ENCODE measurements around the gene RYR1. TPM values are rescaled to one million over a fixed set of nuclear protein-coding genes. Genes with fewer than 3 reads are reported as not detected.

Gene RYR1
- total and polyA plus RNA-seq, 10 of the 15 experiments (the other 5 are each of a cell fraction or from before 2014, with no cell fraction given) = under 0.01 to 0.32 (median 0.07) TPM; not detected in 1

DNA sequence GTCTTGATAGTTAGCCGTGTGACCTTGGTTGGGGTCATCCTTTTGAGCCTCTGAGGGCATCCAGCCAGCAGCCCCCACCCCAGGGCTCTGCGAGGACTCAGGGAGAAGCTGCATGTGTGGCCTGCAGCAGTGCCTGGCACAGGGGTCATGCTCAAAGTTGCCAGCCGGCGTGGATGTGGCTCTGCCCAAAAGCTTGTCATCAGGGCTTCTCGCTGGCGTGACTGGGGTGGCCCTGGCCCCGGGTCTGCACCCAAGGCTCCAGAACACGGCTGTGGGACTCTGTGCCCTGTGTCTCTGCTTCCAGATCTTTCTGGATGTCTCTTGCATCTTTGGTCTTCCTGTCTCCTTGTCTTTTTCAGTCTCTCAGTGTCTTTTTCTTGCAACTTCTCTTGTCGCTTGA, 90.9 kb downstream of the RYR1 start:
- Histone ChIP-seq H3K36me3 (ENCODE audit: control insufficient read depth in 2 of 2, insufficient read depth in 2 of 2, low read length in 1 of 2) (no peaks in the 10 kb centered on the region), H2AFZ (ENCODE audit: control insufficient read depth, low read depth, low read length) (no peak overlapping the region), H3K9ac (ENCODE audit: control insufficient read depth, insufficient read depth, low read length) (no peak overlapping the region), H3K79me2 (ENCODE audit: control insufficient read depth, insufficient read depth, low read length) (no peaks in the 10 kb centered on the region), H3K27me3 (replicated peaks in 1 of 2; ENCODE audit: control insufficient read depth in 2 of 2, insufficient read depth in 2 of 2, low read length in 1 of 2) (no peaks in the 10 kb centered on the region), H3K9me3 (replicated peaks; ENCODE audit: control insufficient read depth, insufficient read depth, low read length) (no peaks in the 10 kb centered on the region), H3K4me2 (ENCODE audit: control insufficient read depth, insufficient read depth) (no peak overlapping the region), H3K4me3 (no peak overlapping the region), H3K4me1 (ENCODE audit: control insufficient read depth, insufficient read depth, low read length) (no peaks in the 10 kb centered on the region), H4K20me1 (ENCODE audit: control insufficient read depth, insufficient read depth) (no peaks in the 10 kb centered on the region), H3K27ac (ENCODE audit: control insufficient read depth, insufficient read depth) (no peak overlapping the region)
- ChIA-PET RAD21 (ENCODE audit: unreplicated experiment) (interaction anchor here (0.7 kb wide), 1 partner anchor 164 kb away, joined by 3 read pairs; no protein-coding TSS in a partner anchor), CTCF (no interaction called here), SMC1A (ENCODE audit: uncharacterized antibody, unreplicated experiment) (no interaction called here), POLR2A (no interaction called here)
- in situ Hi-C loops (cut with MboI) (no loop called here), intact Hi-C loops (cut with micrococcal nuclease; ENCODE audit: unreplicated experiment) (no loop called here)
- BruUV-seq (replicated peaks) = no TSS peak
- FAIRE-seq (no peak), DNase-seq (ENCODE audit: low read depth, low spot score) (no peak), ATAC-seq (no peak)
- TF ChIP-seq, protein P1, sequence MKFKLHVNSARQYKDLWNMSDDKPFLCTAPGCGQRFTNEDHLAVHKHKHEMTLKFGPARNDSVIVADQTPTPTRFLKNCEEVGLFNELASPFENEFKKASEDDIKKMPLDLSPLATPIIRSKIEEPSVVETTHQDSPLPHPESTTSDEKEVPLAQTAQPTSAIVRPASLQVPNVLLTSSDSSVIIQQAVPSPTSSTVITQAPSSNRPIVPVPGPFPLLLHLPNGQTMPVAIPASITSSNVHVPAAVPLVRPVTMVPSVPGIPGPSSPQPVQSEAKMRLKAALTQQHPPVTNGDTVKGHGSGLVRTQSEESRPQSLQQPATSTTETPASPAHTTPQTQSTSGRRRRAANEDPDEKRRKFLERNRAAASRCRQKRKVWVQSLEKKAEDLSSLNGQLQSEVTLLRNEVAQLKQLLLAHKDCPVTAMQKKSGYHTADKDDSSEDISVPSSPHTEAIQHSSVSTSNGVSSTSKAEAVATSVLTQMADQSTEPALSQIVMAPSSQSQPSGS (IDR thresholded peaks at IDR 0.05; ENCODE audit: low read length) = no peak
- WGBS (ENCODE audit: insufficient coverage, insufficient replicate concordance, low lambda C conversion rate, missing lambda C conversion rate) = 50% methylated on average over 9 of the region's 9 CpGs

DNA sequence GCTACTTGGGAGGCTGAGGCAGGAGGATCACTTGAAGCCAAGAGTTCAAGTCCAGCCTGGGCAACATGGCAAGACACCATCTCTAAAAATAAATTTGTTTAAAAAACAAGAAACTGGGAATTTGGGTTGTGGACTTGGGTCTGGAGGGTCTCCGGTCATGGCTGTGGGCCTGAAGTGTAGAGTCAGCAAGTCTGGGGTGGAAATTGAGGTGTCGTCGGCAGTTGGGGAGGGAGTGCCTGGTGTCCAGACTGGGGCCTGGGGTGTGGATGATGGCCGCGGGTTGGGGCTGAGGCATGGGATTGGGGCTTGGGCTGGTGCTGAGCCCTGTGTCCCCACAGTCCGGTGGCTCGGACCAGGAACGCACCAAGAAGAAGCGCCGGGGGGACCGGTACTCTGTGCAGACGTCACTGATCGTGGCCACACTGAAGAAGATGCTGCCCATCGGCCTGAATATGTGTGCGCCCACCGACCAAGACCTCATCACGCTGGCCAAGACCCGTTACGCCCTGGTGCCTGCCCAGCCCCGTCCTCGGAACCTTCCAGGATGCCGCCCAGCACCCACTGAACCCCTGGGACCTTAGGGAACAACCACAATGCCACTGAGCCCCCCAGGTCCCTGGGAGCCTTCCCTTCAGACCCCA, 91.6 kb downstream of the RYR1 start:
- H3K4me1 ChIP-seq (ENCODE audit: control insufficient read depth, insufficient read depth, low read length) = no peaks in the 10 kb centered on the region
- ChIA-PET CTCF (no interaction called here), RAD21 (ENCODE audit: unreplicated experiment) (no interaction called here), POLR2A (no interaction called here), SMC1A (ENCODE audit: uncharacterized antibody, unreplicated experiment) (no interaction called here)
- no peak overlapping the region for H3K27ac ChIP-seq (ENCODE audit: control insufficient read depth, insufficient read depth)
- no peak overlapping the region for H3K4me3 ChIP-seq
- in situ Hi-C loops (cut with MboI) (no loop called here), intact Hi-C loops (cut with micrococcal nuclease; ENCODE audit: unreplicated experiment) (no loop called here)
- no peak overlapping the region for H2AFZ ChIP-seq (ENCODE audit: control insufficient read depth, low read depth, low read length)
- ATAC-seq (no peak), FAIRE-seq (no peak), DNase-seq (ENCODE audit: low read depth, low spot score) (no peak)
- no peaks in the 10 kb centered on the region for H3K36me3 ChIP-seq (ENCODE audit: control insufficient read depth in 2 of 2, insufficient read depth in 2 of 2, low read length in 1 of 2)
- H4K20me1 ChIP-seq (ENCODE audit: control insufficient read depth, insufficient read depth) = no peaks in the 10 kb centered on the region
- no TSS peak for BruUV-seq (replicated peaks)
- no peak overlapping the region for H3K9ac ChIP-seq (ENCODE audit: control insufficient read depth, insufficient read depth, low read length)
- no peaks in the 10 kb centered on the region for H3K9me3 ChIP-seq (replicated peaks; ENCODE audit: control insufficient read depth, insufficient read depth, low read length)
- no peaks in the 10 kb centered on the region for H3K79me2 ChIP-seq (ENCODE audit: control insufficient read depth, insufficient read depth, low read length)
- H3K27me3 ChIP-seq (replicated peaks in 1 of 2; ENCODE audit: control insufficient read depth in 2 of 2, insufficient read depth in 2 of 2, low read length in 1 of 2) = no peaks in the 10 kb centered on the region
- no peak overlapping the region for H3K4me2 ChIP-seq (ENCODE audit: control insufficient read depth, insufficient read depth)
- 70% methylated on average over 22 of the region's 22 CpGs for WGBS (ENCODE audit: insufficient coverage, insufficient replicate concordance, low lambda C conversion rate, missing lambda C conversion rate)
- TF ChIP-seq NR2C2 (IDR thresholded peaks at IDR 0.05; ENCODE audit: borderline replicate concordance, control insufficient read depth, insufficient read length, low read depth) (no peak), GABPA (IDR thresholded peaks at IDR 0.05; ENCODE audit: low read depth) (no peak), ESRRA (IDR thresholded peaks at IDR 0.05; ENCODE audit: low read length) (no peak), KLF5 (IDR thresholded peaks at IDR 0.05; ENCODE audit: partially characterized antibody) (no peak), ZNF24 (IDR thresholded peaks at IDR 0.05) (no peak), ETV6 (conservative IDR thresholded peaks at IDR 0.05 in 1 of 2, IDR thresholded peaks at IDR 0.05 in 1 of 2; ENCODE audit: borderline replicate concordance in 1 of 2, low read depth in 1 of 2) (no peak), BCL11A (IDR thresholded peaks at IDR 0.05; ENCODE audit: low read depth, low read length) (no peak), CREM (IDR thresholded peaks at IDR 0.05; ENCODE audit: low read depth) (no peak), BHLHE40 (IDR thresholded peaks at IDR 0.05; ENCODE audit: borderline replicate concordance in 1 of 2, low read depth in 2 of 2, low read length in 1 of 2) (no peak), PML (IDR thresholded peaks at IDR 0.05; ENCODE audit: low read length) (no peak), NFIC (IDR thresholded peaks at IDR 0.05; ENCODE audit: low read depth, low read length) (no peak)
- TF ChIP-seq, protein P2, sequence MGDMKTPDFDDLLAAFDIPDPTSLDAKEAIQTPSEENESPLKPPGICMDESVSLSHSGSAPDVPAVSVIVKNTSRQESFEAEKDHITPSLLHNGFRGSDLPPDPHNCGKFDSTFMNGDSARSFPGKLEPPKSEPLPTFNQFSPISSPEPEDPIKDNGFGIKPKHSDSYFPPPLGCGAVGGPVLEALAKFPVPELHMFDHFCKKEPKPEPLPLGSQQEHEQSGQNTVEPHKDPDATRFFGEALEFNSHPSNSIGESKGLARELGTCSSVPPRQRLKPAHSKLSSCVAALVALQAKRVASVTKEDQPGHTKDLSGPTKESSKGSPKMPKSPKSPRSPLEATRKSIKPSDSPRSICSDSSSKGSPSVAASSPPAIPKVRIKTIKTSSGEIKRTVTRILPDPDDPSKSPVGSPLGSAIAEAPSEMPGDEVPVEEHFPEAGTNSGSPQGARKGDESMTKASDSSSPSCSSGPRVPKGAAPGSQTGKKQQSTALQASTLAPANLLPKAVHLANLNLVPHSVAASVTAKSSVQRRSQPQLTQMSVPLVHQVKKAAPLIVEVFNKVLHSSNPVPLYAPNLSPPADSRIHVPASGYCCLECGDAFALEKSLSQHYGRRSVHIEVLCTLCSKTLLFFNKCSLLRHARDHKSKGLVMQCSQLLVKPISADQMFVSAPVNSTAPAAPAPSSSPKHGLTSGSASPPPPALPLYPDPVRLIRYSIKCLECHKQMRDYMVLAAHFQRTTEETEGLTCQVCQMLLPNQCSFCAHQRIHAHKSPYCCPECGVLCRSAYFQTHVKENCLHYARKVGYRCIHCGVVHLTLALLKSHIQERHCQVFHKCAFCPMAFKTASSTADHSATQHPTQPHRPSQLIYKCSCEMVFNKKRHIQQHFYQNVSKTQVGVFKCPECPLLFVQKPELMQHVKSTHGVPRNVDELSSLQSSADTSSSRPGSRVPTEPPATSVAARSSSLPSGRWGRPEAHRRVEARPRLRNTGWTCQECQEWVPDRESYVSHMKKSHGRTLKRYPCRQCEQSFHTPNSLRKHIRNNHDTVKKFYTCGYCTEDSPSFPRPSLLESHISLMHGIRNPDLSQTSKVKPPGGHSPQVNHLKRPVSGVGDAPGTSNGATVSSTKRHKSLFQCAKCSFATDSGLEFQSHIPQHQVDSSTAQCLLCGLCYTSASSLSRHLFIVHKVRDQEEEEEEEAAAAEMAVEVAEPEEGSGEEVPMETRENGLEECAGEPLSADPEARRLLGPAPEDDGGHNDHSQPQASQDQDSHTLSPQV (IDR thresholded peaks at IDR 0.05) = no peak
